ENCODE results near the gene RASSF7. TPM values are rescaled to one million over a fixed set of nuclear protein-coding genes. Genes with fewer than 3 reads are reported as not detected.

Gene RASSF7
- total and polyA plus RNA-seq, 10 of the 15 experiments (the other 5 are each of a cell fraction or from before 2014, with no cell fraction given) = 0.39 to 29.7 (median 13.2) TPM

GRCh38 chr11:568306-569157 is 7.8 kb downstream of the RASSF7 start (continued):
- TF ChIP-seq KDM1A (IDR thresholded peaks at IDR 0.05; ENCODE audit: borderline replicate concordance) = no peak
- TF ChIP-seq IRF5 (IDR thresholded peaks at IDR 0.05; ENCODE audit: borderline replicate concordance) = no peak
- peak; percentile 73 for TF ChIP-seq CHD2 (IDR thresholded peaks at IDR 0.05; ENCODE audit: borderline replicate concordance, low read depth, low read length)
- TF ChIP-seq KLF5 (IDR thresholded peaks at IDR 0.05; ENCODE audit: partially characterized antibody) = peak; percentile 98
- TF ChIP-seq ZNF687 (IDR thresholded peaks at IDR 0.05) = no peak; the same call in none of the 2 replicates
- no peak for TF ChIP-seq NFYA (IDR thresholded peaks at IDR 0.05; ENCODE audit: borderline replicate concordance, low read depth, low read length)
- TF ChIP-seq LARP7 (IDR thresholded peaks at IDR 0.05) = peak; percentile 95

All from GM12878 (cell line).